Loucy (cell line): ENCODE data around the gene BHLHA15.

Experiments
- H2AFZ ChIP-seq: fragments of 200-600 bp; sonication (generic); 2 replicates; pipeline ENCODE4 v1.6.0; 2016; ENCODE audit warnings: antibody characterized with exemption, mild to moderate bottlenecking, low read length, moderate library complexity
- H3F3A ChIP-seq: fragments of 200-600 bp; 2 replicates; pipeline ENCODE4 v1.6.0; 2016; ENCODE audit warnings: antibody characterized with exemption, low read depth, mild to moderate bottlenecking
- H3K27me3 ChIP-seq: fragments of 200-600 bp; sonication (generic); 2 replicates; pipeline ENCODE4 v1.6.1; 2014; ENCODE audit warnings: low read length, mild to moderate bottlenecking; ENCODE audit not compliant: insufficient read depth, poor library complexity, severe bottlenecking
- H3K36me3 ChIP-seq: fragments of 200-600 bp; sonication (generic); 2 replicates; pipeline ENCODE4 v1.6.1; 2016; ENCODE audit warnings: low read length; ENCODE audit not compliant: insufficient read depth
- H3K4me1 ChIP-seq: fragments of 200-600 bp; sonication (generic); 2 replicates; pipeline ENCODE4 v1.5.1; 2014; ENCODE audit warnings: low read length, mild to moderate bottlenecking; ENCODE audit not compliant: insufficient read depth, poor library complexity, severe bottlenecking
- H3K4me2 ChIP-seq: fragments of 200-600 bp; sonication (generic); 2 replicates; pipeline ENCODE4 v1.6.0; 2014; ENCODE audit warnings: antibody characterized with exemption, low read length, low read depth, mild to moderate bottlenecking; ENCODE audit not compliant: poor library complexity, severe bottlenecking
- H3K4me3 ChIP-seq: fragments of 200-600 bp; sonication (generic); 2 replicates; pipeline ENCODE4 v1.5.1; 2014; ENCODE audit warnings: low read length, mild to moderate bottlenecking, mixed read lengths; ENCODE audit not compliant: poor library complexity, severe bottlenecking
- H3K79me2 ChIP-seq: fragments of 200-600 bp; sonication (generic); 2 replicates; pipeline ENCODE4 v1.6.1; 2014; ENCODE audit warnings: low read length; ENCODE audit not compliant: insufficient read depth
- H3K9ac ChIP-seq: fragments of 200-600 bp; sonication (generic); 2 replicates; pipeline ENCODE4 v1.6.0; 2014; ENCODE audit warnings: mild to moderate bottlenecking, low read depth, low read length, moderate library complexity; ENCODE audit not compliant: poor library complexity, severe bottlenecking
- H3K9me2 ChIP-seq: fragments of 200-600 bp; sonication (generic); replicated peaks from 2 replicates; pipeline ENCODE4 v1.6.1; 2016; ENCODE audit warnings: low read depth, low read length, mixed read lengths
- H3K9me3 ChIP-seq: fragments of 200-600 bp; sonication (generic); 2 replicates; pipeline ENCODE4 v1.6.1; 2014; ENCODE audit warnings: mild to moderate bottlenecking, antibody characterized with exemption, low read length, low read depth; ENCODE audit not compliant: insufficient read depth
- H4K20me1 ChIP-seq: fragments of 200-600 bp; sonication (generic); 2 replicates; pipeline ENCODE4 v1.6.0; 2014; ENCODE audit warnings: antibody characterized with exemption, low read length, mild to moderate bottlenecking; ENCODE audit not compliant: insufficient read depth, poor library complexity, severe bottlenecking
- CTCF ChIP-seq: fragments of 200-600 bp; sonication (generic); conservative IDR thresholded peaks from 2 replicates; pipeline ENCODE4 v1.5.1; 2014; ENCODE audit warnings: mild to moderate bottlenecking, antibody characterized with exemption, low read length
- EZH2phosphoT487 ChIP-seq: fragments of 200-600 bp; IDR thresholded peaks from 2 replicates; pipeline ENCODE4 v1.6.1; 2018; ENCODE audit warnings: antibody characterized with exemption, mild to moderate bottlenecking, moderate library complexity, borderline replicate concordance

BHLHA15 gene

DNA sequence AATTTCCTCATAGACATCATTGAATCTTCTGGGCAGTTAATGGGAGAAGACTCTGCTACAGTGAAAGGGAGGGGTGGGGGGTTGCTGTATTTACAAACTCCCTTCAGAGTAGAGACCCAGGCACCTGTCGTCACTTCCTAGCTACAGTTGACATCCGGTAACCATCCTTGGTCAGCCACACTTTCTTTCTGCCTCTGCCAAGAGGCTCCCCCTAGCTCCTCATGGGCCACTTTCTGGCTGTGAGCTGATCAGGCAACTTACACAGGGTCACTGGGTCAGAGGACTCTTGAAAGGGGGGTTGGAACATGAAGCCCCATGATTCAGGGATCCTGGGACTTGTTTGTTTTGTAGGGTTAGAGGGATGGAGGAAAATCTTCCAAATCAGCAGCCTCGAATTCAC is 39.5 kb downstream of the BHLHA15 start:
- Histone ChIP-seq H3K9ac (peak overlapping the region; percentile 67), H3F3A (no peaks in the 10 kb centered on the region), H3K4me3 (peak overlapping the region; percentile 93), H3K36me3 (no peaks in the 10 kb centered on the region), H3K9me3 (no peaks in the 10 kb centered on the region), H4K20me1 (peaks cover 12% of the 10 kb centered on the region), H3K4me2 (peak overlapping the region; percentile 95), H3K79me2 (peaks cover 38% of the 10 kb centered on the region), H3K9me2 (no peaks in the 10 kb centered on the region), H3K4me1 (peaks cover 26% of the 10 kb centered on the region), H2AFZ (peak overlapping the region; percentile 91), H3K27me3 (no peaks in the 10 kb centered on the region)
- TF ChIP-seq CTCF (peak; percentile 44), EZH2phosphoT487 (no peak)

GRCh38 chr7:98251231-98251600 is 40.0 kb downstream of the BHLHA15 start:
- Histone ChIP-seq H3F3A (no peaks in the 10 kb centered on the region), H3K27me3 (no peaks in the 10 kb centered on the region), H4K20me1 (peaks cover 14% of the 10 kb centered on the region), H3K4me2 (peak overlapping the region; percentile 95), H3K9me3 (no peaks in the 10 kb centered on the region), H3K9ac (peak overlapping the region; percentile 67), H3K36me3 (no peaks in the 10 kb centered on the region), H2AFZ (peak overlapping the region; percentile 91), H3K4me3 (peak overlapping the region; percentile 93), H3K9me2 (no peaks in the 10 kb centered on the region), H3K4me1 (peaks cover 26% of the 10 kb centered on the region), H3K79me2 (peaks cover 38% of the 10 kb centered on the region)
- no peak for TF ChIP-seq EZH2phosphoT487
- TF ChIP-seq CTCF: no peak

DNA sequence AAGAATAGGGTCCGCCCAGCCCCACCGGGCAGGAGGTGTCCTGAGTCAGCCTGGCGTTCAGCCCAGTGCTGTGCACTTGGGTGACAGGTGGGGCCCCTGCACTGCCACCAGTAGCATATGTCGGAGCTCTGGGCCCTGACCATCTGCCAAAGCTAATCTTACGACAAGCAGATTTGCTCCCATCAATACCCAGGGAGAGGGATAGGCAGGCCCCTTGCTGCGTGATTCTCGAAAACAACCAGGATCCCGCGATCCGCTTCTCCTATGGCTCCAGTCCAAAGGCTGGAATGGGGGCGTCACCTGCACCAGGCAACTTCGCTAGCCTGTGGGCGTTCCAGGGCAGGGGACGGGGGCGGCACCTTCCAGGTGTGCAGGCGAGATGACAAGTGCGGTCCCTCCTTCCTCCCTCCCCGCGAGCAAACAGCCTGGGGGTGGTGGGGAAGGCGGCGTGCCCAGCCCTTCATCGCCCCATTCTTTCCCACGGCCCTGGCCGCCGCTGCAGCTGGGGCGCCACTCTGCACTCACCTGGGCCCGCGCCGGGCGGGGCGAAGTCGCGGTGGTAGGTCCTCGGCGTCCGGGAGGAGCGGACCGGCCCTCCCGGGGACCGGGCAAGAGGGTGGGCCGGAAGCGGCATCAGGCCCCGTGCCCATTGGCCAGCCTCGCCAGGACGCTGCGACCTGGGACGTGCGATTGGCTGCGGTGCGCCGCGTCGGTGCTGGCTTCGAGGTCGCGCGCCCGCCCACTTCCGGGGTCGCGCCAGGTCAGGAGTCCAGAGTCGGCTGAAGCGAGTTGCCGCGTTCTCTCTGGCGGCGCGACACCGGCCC is 40.6 kb downstream of the BHLHA15 start, which contains the start of gene TECPR1:
TSS of gene TECPR1 (minus strand) at position 632 of the 824 bp plus-strand sequence. CDS start 6,086 bp downstream, outside the sequence.
- peaks cover 16% of the 10 kb centered on the region for H4K20me1 ChIP-seq
- peak within 1 kb of the TSS; percentile 91 for H2AFZ ChIP-seq
- peak within 1 kb of the TSS; percentile 93 for H3K4me3 ChIP-seq
- no peaks in the 10 kb centered on the region for H3F3A ChIP-seq
- H3K79me2 ChIP-seq: peaks cover 38% of the 10 kb centered on the region
- H3K9ac ChIP-seq: peak within 1 kb of the TSS; percentile 67
- peak within 1 kb of the TSS; percentile 95 for H3K4me2 ChIP-seq
- H3K27me3 ChIP-seq: no peaks in the 10 kb centered on the region
- TF ChIP-seq CTCF (no peak), EZH2phosphoT487 (no peak)
- no peaks in the 10 kb centered on the region for H3K9me3 ChIP-seq
- no peaks in the 10 kb centered on the region for H3K9me2 ChIP-seq
- H3K36me3 ChIP-seq: no peaks in the 10 kb centered on the region
- peaks cover 26% of the 10 kb centered on the region for H3K4me1 ChIP-seq
